GM21576 (cell line): ENCODE measurements around the gene GCM1.
"Not testable (repeated sequence)": the region's sequence is repeated elsewhere in the genome, so short reads cannot be mapped to it uniquely, and the experiment has no call there.

ENCODE experiments used
- ATAC-seq: cut with Tn5 transposase; IDR thresholded peaks from one replicate; pipeline ENCODE4 v1.9.1; 2021; ENCODE audit warnings: mild to moderate bottlenecking, moderate library complexity; ENCODE audit not compliant: unreplicated experiment

GCM1 gene

GRCh38 chr6:53148684-53149083 lies at the start of gene GCM1:
Gene GCM1, minus strand, starts transcription at chr6:53148841. Its CDS starts 3,209 bp downstream, at chr6:53145632.
- no peak for ATAC-seq

- no peak for ATAC-seq
These were observed 48.9 kb upstream of the GCM1 start for GRCh38 chr6:53197553-53197952.

- ATAC-seq, result no peak
These were observed 46.4 kb upstream of the GCM1 start for GRCh38 chr6:53195048-53195447.

GRCh38 chr6:53192682-53193188 lies 44.1 kb upstream of the GCM1 start:
- no peak for ATAC-seq

- ATAC-seq, result no peak
These were observed 40.9 kb upstream of the GCM1 start for GRCh38 chr6:53189554-53189953.

GRCh38 chr6:53188833-53189232 lies 40.2 kb upstream of the GCM1 start:
- no peak for ATAC-seq

- no peak for ATAC-seq
These were observed 32.0 kb upstream of the GCM1 start for GRCh38 chr6:53180678-53181077.

- no peak for ATAC-seq
These were observed 31.5 kb upstream of the GCM1 start for GRCh38 chr6:53179961-53180651.

- ATAC-seq, result no peak
These were observed 30.3 kb upstream of the GCM1 start for GRCh38 chr6:53178837-53179432.

GRCh38 chr6:53175027-53175426 lies 26.4 kb upstream of the GCM1 start:
- ATAC-seq, result no peak

- no peak for ATAC-seq
These were observed 23.8 kb upstream of the GCM1 start for GRCh38 chr6:53172468-53172803.

GRCh38 chr6:53171605-53172467 lies 23.2 kb upstream of the GCM1 start:
- peak; percentile 89 for ATAC-seq

- no peak for ATAC-seq
These were observed 20.1 kb upstream of the GCM1 start for GRCh38 chr6:53168516-53169267.

- ATAC-seq, result no peak
These were observed 16.7 kb upstream of the GCM1 start for GRCh38 chr6:53165293-53165692.

GRCh38 chr6:53162606-53163005 lies 14.0 kb upstream of the GCM1 start:
- no peak for ATAC-seq

GRCh38 chr6:53161481-53162009 lies 12.9 kb upstream of the GCM1 start:
- no peak for ATAC-seq

GRCh38 chr6:53159558-53159957 lies 10.9 kb upstream of the GCM1 start:
- ATAC-seq, result no peak

- ATAC-seq, result not testable (repeated sequence)
These were observed 9.4 kb upstream of the GCM1 start for GRCh38 chr6:53158076-53158475.

GRCh38 chr6:53155279-53155678 lies 6.6 kb upstream of the GCM1 start:
- ATAC-seq, result not testable (repeated sequence)

- ATAC-seq, result no peak
These were observed 6.2 kb upstream of the GCM1 start for GRCh38 chr6:53154794-53155193.

GRCh38 chr6:53154071-53154470 lies 5.4 kb upstream of the GCM1 start:
- ATAC-seq, result no peak
